ENCODE results near the gene ANXA4.
A peak's percentile ranks its signal among the peaks of the same experiment; 100 is the strongest.
"Not testable (repeated sequence)": the region's sequence is repeated elsewhere in the genome, so short reads cannot be mapped to it uniquely, and the experiment has no call there.

The ANXA4 gene

DNA sequence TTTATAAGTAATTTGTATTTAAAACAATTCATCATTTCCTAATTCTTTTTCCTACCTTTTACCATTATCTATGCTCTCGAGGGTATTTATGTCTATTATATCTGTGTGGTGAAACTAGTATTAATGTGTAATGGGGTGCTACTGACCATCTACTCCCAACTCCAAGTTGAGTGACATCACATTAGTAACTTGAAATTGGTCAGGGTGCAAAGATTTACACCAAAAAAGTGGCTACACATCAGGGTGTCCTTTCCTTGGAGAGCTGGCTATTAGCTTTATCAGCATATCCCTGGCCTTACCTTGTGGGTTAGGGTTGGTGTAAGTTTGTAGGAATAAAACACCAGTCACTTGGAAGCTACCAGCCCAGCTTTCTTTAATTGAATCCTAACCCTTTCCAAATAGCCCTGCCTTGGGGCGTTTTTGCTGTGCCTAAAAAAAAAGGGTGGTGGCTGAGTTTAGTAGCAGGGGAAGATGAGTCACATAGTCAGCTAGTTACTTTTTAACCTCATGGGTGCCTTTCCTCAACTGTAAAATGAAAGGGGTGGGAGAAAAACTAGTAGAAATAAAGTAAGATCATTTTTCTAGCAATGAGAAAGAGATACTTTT, 14.0 kb downstream of the ANXA4 start:
- peak; percentile 16 for DNase-seq

- no peak for DNase-seq
Measured at GRCh38 chr2:69762025-69762424, 20.1 kb downstream of the ANXA4 start.

GRCh38 chr2:69762513-69763494, 20.9 kb downstream of the ANXA4 start:
- no peak for DNase-seq

GRCh38 chr2:69763831-69764230, 21.9 kb downstream of the ANXA4 start:
- not testable (repeated sequence) for DNase-seq

DNA sequence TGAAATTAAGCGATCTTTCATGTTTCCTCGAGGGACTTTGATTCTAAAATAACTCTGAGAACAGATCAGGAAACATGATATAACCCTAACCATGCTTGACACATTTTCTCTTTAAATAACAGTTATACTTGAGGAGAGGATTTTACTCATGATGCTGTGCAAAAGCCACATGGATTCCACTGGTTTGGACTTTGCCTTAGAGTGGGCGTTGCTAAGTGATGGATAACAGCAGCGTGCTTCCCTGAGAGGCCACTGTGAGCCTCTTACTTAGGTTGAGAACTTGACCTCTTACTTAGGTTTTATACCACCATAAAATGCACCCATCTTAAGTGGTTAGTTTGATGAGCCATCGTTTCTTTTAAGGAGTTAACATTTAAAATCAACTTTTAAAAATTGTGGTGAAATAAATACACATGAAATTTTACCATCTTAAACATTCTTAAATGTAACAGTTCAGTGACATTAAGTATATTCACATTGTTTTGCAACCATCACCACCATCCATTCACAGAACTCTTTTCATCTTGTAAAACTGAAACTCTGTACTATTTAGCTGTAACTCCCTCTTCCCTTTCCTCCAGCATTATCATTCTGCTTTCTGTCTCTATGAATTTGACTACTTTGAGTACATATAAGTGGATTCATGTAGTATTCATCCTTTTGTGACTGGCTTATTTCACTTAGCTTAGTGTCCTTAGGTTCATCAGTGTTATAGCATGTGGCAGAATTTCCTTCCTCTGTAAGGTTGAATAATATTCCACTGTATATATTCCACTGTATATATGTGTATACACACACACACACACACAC, 22.6 kb downstream of the ANXA4 start:
- no peak for DNase-seq

GRCh38 chr2:69765096-69765380, 23.1 kb downstream of the ANXA4 start:
- DNase-seq: no peak

- DNase-seq: no peak
Measured at GRCh38 chr2:69766014-69766413, 24.1 kb downstream of the ANXA4 start.

GRCh38 chr2:69767034-69767433, 25.1 kb downstream of the ANXA4 start:
- DNase-seq: no peak

DNA sequence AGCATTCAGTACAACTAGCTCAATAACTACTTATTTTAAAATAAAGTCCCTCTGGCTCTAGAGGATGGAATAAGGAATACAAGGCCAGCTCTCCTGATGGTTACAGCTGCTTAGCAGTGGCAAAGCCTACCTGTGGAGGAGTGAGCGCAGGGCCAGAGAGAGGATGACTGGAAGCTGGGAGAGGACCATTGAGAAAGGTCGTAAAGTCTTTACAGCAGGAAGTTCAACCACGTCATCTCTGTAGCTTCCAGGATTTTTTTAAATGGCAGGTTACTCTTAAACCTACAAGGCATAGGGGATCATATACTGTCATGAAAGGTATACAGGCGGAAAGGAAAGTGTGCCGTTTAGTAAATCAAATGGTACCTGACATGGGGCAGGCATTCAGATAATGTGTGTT, 26.3 kb downstream of the ANXA4 start:
- DNase-seq: no peak

GRCh38 chr2:69768789-69769188, 26.9 kb downstream of the ANXA4 start:
- DNase-seq: no peak

DNA sequence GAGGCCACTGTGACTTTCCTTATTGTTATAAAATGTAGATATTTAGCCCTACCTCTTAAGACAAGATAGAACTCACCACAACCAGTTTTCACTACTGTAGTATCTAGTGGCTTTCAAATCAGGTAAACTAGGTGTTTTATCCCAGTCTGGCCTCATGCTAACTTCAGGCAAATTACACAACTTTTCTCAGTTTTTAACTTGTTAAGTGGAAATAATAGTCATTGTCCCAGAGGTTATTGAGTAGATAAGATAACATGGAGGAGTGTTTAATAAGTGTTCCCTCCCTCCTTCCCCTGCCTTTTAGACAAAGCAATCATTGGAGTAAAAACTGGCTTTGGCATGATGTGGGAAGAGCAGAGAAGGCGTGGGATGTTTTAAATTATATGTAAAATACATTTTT, 27.3 kb downstream of the ANXA4 start:
- DNase-seq: no peak

DNA sequence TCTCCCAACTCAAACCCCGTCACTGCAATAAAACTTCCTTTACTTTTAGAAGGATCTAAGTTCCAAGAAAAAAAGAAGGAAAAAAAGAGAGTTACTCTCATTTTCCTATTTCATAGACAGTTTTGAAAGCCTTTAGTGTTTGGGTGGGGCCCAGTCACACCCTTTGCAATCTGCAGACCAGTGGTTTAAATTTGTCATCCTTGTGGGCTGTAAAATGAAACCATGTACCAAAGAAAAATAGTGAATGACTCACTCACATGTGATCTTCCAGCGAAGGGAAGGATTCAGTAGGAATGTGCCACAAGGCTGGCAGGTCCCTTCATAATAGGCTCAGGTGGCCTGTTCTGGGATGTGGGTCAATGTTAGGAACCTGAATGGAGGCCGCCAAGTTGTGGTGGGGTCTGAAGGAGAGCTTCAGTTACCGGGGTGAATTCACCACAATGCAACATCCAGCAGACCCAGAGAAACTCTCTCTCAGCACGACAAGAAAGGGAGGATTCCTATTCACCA, 28.3 kb downstream of the ANXA4 start:
- DNase-seq: peak; percentile 44

DNA sequence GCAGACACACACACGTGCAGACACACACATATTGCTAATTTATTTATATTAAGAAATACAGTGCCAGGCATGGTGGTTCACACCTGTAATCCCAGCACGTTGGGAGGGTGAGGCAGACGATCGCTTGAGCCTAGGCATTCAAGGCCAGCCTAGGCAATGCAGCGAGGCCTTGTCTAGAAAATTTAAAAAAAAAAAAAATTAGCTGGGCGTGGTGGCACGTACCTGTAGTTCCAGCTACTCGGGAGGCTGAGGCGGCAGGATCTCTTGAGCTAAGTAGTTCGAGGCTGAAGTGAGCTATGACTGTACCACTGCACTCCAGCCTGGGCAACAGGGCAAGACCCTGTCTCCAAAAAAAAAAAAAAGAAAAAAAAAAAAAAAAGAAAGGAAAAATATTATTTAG, 28.8 kb downstream of the ANXA4 start:
- DNase-seq: no peak

DNA sequence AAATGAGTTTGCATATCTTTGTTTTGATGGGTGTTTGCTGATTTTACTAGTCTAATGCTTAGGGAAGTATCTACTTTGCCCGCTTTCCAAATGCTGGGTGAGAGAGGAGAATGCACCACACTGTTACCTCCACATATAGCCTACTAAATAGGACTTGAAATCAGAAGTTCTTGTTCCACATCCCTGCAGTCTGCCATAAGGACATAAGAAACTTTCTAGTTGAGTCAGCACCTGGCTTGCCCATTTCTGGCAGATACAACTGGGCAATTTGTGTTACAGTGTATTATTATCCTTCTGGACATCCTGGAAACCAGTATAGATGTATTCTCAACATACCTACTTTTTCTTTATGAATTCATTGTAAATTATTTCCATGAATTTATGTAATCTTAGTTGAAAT, 29.5 kb downstream of the ANXA4 start:
- DNase-seq: no peak

DNA sequence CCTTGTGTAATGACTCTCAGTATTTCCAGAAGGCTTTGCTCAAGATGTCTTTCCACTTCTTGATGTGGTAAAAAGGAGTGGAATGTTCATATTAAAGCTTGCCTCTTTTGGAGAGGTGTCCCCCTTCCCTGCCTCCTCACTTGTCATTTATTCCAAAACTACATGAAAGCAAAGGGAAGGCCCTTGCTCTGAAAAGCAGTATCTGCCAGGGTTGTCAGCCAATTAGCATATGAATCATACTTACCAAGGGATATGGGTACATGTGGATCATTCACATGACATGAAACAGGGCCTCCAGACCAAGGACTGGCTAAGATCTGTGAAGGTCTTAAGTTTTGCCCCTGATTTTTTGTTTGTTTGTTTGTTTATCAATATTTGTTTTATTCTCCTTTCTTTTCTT, 31.3 kb downstream of the ANXA4 start:
- peak; percentile 22 for DNase-seq

- DNase-seq: not testable (repeated sequence)
Measured at GRCh38 chr2:69774258-69774983, 32.5 kb downstream of the ANXA4 start.

DNA sequence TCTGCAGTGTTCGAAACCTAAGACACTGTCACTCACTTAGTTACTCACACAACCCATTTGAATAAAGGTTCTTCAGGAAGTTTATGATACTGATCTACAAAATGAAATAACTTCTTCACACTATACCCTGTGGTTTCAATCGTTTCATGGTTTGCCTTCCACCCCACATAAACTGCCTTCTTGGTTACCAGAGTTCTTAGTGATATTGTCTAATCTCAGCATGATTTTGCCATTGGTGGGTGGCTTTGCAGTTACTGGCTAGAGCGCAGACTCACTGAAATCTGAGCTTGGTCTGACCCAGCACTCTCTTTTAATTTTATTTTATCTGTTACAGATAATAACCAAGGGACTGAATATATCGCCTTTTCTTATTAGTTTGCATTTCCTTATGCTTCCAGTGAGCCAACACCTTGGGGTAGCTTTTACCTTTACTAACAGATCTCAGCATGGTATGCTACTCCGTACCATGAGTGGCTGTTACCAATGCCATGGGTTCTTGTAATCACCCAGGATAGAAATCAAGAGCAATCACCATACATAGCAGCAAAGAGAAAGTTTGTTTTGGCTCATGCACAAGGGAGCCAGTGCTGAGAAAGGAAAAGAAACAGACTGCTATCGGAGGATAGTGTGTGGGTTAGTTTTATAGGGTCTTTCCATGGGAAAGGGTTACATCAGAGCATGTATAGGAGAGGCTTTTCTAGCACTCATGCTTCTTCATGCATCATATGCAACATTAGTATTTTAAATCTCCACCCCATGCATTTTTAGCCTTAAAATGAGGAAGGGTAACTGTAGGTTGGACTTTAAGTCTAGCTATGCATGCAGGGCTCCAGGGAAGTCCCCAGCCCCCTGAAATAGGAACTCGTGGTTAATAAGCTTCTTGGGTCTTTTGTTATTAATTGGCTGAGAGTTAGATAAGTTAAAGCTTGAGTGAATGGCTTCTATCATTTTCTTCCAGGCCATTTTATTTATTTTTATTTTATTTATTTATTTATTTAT, 33.3 kb downstream of the ANXA4 start:
- peak; percentile 44 for DNase-seq

- DNase-seq: no peak
Measured at GRCh38 chr2:69776886-69777785, 35.2 kb downstream of the ANXA4 start.

DNA sequence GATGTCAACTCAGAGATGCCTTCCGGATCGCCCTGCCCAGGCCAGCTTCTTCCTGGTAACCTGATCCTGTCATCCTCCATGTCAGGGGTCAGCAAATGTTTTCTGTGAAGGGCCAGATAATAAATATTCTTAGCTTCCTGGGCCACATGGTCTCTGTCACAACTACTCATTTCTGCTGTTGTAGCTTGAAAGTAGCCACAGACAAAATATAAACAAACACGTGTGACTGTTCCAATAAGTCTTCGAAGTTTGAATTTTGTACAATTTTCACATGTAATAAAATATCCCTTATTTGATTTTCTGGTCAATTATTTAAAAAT, 35.8 kb downstream of the ANXA4 start:
- no peak for DNase-seq

GRCh38 chr2:69779258-69780001, 37.5 kb downstream of the ANXA4 start:
- DNase-seq: no peak

Measured in stimulated activated CD4-positive, alpha-beta T cell treated with anti-CD3 and anti-CD28 coated beads, Interleukin-15, amount 100 ng/mL, for 24 hours (primary cell).